Tibial nerve (tissue), 4 donors: ENCODE measurements around the gene EFCAB6. TPM values are rescaled to one million over a fixed set of nuclear protein-coding genes. Genes with fewer than 3 reads are reported as not detected.

ENCODE experiments used
- DNase-seq, 2 donors: peaks; one replicate each; pipeline ENCODE4 v3.0.0-alpha.2; 2019; ENCODE audit warnings: low spot score in 2 of 2
- H3K27ac ChIP-seq, 4 donors: fragments of 200-600 bp; sonication (generic) in 3 of 4; one replicate each; pipeline ENCODE4 v1.5.1; 2017 to 2019; ENCODE audit warnings: mild to moderate bottlenecking in 1 of 4
- H3K27me3 ChIP-seq, 2 donors: fragments of 200-600 bp; sonication (generic) in 1 of 2; one replicate each; pipeline versions ENCODE4 v1.5.1 to v1.6.0; 2017 to 2019
- H3K36me3 ChIP-seq, 3 donors: fragments of 200-600 bp; sonication (generic); one replicate each; pipeline ENCODE4 v1.5.1; 2018 to 2019
- H3K4me1 ChIP-seq, 4 donors: fragments of 200-600 bp; sonication (generic) in 3 of 4; one replicate each; pipeline ENCODE4 v1.5.1; 2017 to 2019
- H3K4me3 ChIP-seq, 4 donors: fragments of 200-600 bp; sonication (generic) in 3 of 4; one replicate each; pipeline ENCODE4 v1.5.1; 2017 to 2019; ENCODE audit warnings: mild to moderate bottlenecking in 1 of 4, moderate library complexity in 1 of 4
- H3K9me3 ChIP-seq, 4 donors: fragments of 200-600 bp; sonication (generic) in 3 of 4; one replicate each; pipeline ENCODE4 v1.5.1; 2017 to 2019
- EP300 ChIP-seq, 2 donors: sonication (generic); formaldehyde crosslinking; IDR thresholded peaks; one replicate each; pipeline ENCODE4 v1.6.1; 2017; ENCODE audit warnings: antibody characterized with exemption in 2 of 2, mild to moderate bottlenecking in 1 of 2
- POLR2A ChIP-seq, 2 donors: fragments of 450-650 bp; IDR thresholded peaks; one replicate each; pipeline ENCODE4 v1.6.1; 2017; ENCODE audit warnings: antibody characterized with exemption in 2 of 2, mild to moderate bottlenecking in 2 of 2, moderate library complexity in 2 of 2
- WGBS, 2 donors: methylation state at CpG; one replicate each; pipeline ENCODE4 v1.1.5; 2018; 5-methylcytosine and 5-hydroxymethylcytosine counted together
- total RNA-seq, 4 donors: library from RNA; depleted of rRNA; stranded (reverse); fragments of >200 nt; gene quantifications; one replicate each; pipeline ENCODE4 v1.1.0, GENCODE V29; 2016
- TF ChIP-seq, protein P1 (sequence below), 5 experiments: fragments of 200-600 bp in 3 of 5; fragments of 450-650 bp in 2 of 5; sonication (generic) in 3 of 5; IDR thresholded peaks; one replicate each; pipeline ENCODE4 v1.5.1; 2016 to 2019; ENCODE audit warnings: antibody characterized with exemption in 5 of 5, mild to moderate bottlenecking in 3 of 5, moderate library complexity in 2 of 5

The EFCAB6 gene
- total RNA-seq, 4 donors from 2014 or later = 3.3 to 9.2 (median 6.8) TPM

DNA sequence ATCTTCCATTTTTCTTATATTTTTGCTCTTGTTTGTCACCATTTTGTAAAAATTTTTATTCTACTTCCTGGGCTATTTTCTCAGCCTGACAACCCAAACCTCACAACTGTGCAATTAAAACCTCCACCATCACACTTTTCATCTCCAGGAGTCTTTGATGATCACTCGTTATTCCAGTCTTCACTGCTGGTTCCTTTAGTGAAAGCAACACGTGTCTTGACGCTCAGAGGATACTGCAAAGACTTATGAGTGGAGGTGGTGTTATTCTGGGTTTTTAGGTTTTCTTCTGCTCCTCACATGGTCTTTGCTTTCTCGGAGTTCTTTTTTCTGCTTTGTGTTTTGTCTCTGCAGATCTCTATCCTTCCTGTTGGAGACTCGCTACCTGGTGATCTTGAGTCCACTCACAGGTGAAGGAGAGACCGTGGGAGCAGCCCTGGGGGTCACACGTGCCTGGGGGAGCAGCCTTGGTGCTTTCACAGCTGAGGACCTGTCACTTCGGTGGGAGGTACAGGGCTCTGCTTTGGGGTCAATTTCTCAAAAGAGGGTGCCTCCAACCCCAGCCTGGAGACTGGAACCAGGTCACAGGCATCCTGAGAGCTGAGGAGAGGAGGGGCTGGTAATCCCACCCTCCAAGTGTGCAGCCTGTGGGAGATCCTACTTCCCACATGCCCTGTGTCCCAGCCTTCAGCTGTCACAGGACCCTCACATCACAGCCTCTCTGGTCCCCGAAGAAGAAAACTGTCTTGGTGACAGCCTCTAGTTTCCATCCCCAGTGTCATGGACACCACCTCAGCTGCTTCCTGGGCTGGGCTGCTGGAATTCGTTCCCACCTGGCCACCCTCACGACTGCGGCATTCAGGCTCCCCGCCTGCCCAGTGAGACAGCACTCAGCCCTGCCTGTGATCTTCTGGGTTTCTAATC is 39.2 kb upstream of the EFCAB6 start:
- Histone ChIP-seq H3K9me3 (peaks cover 0 to 14% (median 0%) of the 10 kb centered on the region in 4 donors), H3K36me3 (no peaks in the 10 kb centered on the region), H3K27ac (no peak overlapping the region), H3K4me1 (no peaks in the 10 kb centered on the region), H3K27me3 (peaks cover 0 to 4% of the 10 kb centered on the region in 2 donors), H3K4me3 (no peak overlapping the region)
- DNase-seq = no peak
- TF ChIP-seq, protein P1, sequence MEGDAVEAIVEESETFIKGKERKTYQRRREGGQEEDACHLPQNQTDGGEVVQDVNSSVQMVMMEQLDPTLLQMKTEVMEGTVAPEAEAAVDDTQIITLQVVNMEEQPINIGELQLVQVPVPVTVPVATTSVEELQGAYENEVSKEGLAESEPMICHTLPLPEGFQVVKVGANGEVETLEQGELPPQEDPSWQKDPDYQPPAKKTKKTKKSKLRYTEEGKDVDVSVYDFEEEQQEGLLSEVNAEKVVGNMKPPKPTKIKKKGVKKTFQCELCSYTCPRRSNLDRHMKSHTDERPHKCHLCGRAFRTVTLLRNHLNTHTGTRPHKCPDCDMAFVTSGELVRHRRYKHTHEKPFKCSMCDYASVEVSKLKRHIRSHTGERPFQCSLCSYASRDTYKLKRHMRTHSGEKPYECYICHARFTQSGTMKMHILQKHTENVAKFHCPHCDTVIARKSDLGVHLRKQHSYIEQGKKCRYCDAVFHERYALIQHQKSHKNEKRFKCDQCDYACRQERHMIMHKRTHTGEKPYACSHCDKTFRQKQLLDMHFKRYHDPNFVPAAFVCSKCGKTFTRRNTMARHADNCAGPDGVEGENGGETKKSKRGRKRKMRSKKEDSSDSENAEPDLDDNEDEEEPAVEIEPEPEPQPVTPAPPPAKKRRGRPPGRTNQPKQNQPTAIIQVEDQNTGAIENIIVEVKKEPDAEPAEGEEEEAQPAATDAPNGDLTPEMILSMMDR (IDR thresholded peaks at IDR 0.05) = no peak
- TF ChIP-seq EP300 (IDR thresholded peaks at IDR 0.05) (no peak), POLR2A (IDR thresholded peaks at IDR 0.05) (no peak)
- 61 to 66% methylated on average over 13 of the region's 13 CpGs for WGBS, 2 donors

DNA sequence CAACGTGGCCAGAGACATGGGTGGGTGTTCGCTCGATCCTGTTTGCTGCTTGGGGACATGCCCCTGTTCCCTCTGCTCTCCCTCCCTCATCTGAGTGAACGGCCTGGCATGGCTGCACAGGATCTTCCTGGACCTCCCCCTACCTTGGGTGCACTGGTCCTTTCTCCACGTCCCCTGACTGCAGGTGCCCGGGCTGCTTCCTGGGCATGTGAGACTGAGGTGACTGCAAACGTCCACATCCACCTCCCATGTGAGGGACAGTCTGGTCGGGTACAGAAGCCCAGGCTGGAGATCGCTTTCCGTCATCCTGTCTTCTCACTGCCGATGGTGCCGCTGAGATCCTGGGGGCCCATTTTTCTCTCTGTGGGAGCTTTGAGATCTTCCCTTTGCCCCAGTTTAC is 38.4 kb upstream of the EFCAB6 start:
- no peaks in the 10 kb centered on the region for H3K4me1 ChIP-seq
- TF ChIP-seq POLR2A (IDR thresholded peaks at IDR 0.05) = no peak
- TF ChIP-seq EP300 (IDR thresholded peaks at IDR 0.05) = no peak
- TF ChIP-seq, protein P1 (IDR thresholded peaks at IDR 0.05) = no peak
- H3K9me3 ChIP-seq = peaks cover 0 to 6% (median 0%) of the 10 kb centered on the region in 4 donors
- H3K4me3 ChIP-seq = no peak overlapping the region
- WGBS, 2 donors = 66 to 79% methylated on average over 12 of the region's 12 CpGs
- H3K36me3 ChIP-seq = no peaks in the 10 kb centered on the region
- H3K27ac ChIP-seq = no peak overlapping the region
- H3K27me3 ChIP-seq = peaks cover 0 to 4% of the 10 kb centered on the region in 2 donors
- peak in 1 of 2 donors; percentile 7 for DNase-seq

DNA sequence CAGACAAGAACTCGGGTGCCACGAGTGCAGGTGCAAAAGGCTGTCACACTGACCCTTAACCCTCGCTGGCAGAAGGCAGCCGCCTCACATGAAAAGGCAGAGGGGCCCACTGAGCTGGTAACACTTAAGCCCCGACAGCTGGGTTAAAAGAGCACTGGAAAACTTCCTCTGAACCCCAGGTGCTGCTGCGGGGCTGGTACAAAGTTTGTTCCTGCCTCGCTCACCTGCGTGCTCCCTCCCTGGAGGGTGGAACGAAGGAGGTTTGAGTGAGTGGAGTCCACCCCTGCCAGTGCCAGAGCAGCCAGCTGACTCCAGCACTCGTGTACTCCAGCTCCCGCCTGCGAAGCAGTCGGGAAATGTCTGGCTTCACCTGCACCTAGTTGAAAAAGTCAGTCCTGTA is 37.6 kb upstream of the EFCAB6 start:
- H3K4me3 ChIP-seq = no peak overlapping the region
- TF ChIP-seq POLR2A (IDR thresholded peaks at IDR 0.05) (no peak), EP300 (IDR thresholded peaks at IDR 0.05) (no peak)
- TF ChIP-seq, protein P1 (IDR thresholded peaks at IDR 0.05) = no peak
- peaks cover 0 to 4% of the 10 kb centered on the region in 2 donors for H3K27me3 ChIP-seq
- no peaks in the 10 kb centered on the region for H3K4me1 ChIP-seq
- DNase-seq = peak in 1 of 2 donors; percentile 4
- peaks cover 0 to 6% (median 0%) of the 10 kb centered on the region in 4 donors for H3K9me3 ChIP-seq
- H3K27ac ChIP-seq = no peak overlapping the region
- H3K36me3 ChIP-seq = no peaks in the 10 kb centered on the region
- 67 to 72% methylated on average over 12 to 13 of the region's 13 CpGs for WGBS, 2 donors

DNA sequence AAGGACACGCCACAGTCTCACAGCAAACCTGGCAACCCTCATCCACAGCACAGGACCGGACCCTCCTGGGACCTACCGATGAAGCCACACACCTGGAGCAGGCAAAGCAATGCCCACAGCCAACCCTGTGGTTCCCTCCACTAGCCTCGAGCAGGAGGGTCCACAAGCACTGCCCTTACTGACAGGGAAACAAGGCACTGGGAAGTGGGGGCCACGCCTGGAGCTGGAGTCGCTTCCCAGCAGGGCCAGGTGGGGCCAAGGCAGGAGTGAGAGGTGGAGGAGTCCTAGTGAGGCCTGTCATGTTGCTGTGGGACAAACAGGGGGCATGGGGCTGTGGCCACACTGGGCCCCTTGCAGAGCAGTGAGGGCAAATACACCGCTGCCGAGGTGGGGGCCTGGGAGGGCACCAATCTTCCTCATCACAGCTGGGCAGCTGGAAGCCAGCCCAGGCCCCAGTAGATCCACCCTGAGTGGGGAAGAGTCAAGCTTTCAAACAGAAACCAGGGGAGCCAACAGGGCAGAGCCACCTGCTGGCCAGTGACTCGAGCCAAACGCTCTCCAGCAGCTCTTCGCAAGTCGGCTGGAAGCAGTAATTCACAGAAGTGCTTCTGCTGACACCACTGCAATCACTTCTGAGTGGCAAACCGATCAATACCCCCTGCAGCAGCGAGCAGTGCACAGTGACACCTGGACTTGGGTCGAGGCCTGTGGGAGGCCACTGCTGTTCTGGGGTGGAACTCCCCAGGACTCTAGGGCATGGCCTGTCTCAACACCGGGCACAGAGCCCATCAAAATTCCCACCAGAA is 36.5 kb upstream of the EFCAB6 start:
- 53 to 72% methylated on average over 15 of the region's 16 CpGs for WGBS, 2 donors
- peaks cover 0 to 6% (median 0%) of the 10 kb centered on the region in 4 donors for H3K9me3 ChIP-seq
- TF ChIP-seq EP300 (IDR thresholded peaks at IDR 0.05) = no peak
- H3K27me3 ChIP-seq = peaks cover 0 to 4% of the 10 kb centered on the region in 2 donors
- no peak overlapping the region for H3K4me3 ChIP-seq
- no peaks in the 10 kb centered on the region for H3K4me1 ChIP-seq
- H3K27ac ChIP-seq = no peak overlapping the region
- no peaks in the 10 kb centered on the region for H3K36me3 ChIP-seq
- peak in 1 of 2 donors; percentile 4 for DNase-seq

DNA sequence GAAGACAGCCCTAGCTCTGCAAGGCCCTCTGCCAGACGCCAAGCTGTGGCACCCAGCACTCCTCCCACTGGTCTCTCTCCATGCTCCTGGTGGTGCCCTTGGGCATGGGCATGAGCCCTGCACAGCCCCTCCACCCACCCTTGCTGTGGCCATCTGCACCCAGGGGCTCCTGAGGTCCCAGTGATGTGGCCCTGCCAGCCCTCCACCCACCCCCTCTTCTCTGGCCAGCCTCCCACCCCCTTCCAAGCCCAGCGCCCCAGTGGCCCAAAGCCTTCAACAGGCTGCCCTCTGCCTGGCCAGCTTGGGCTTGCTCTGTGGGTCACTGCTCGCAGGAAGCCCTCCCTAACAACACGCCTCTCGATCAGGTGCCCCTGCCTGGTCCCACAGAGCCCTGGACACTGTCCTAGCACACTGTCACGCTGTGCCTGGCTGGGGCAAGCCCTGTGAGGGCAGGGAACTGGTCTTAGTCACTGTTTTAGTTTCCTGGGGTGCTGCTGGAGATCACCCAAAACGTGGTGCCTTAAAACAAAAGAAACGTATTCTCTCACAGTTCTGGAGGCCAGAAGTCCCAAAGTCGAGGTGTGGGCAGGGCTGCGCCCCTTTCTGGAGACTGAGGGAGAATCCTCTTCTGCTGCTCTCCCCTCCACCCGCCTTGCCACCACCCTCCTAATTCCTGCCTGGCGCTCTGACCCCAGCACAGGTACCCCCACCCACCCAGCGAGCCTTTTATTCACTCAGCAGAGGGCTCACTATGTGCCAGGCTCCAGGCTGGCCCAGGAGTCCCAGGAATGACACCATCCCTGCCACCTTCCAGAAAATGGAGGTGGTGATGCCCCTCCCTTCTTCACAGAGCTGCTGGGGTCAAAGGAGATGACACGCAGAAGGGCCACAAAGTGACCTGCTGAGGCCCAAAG is 35.5 kb upstream of the EFCAB6 start:
- H3K36me3 ChIP-seq = no peaks in the 10 kb centered on the region
- no peak overlapping the region for H3K27ac ChIP-seq
- no peaks in the 10 kb centered on the region for H3K4me1 ChIP-seq
- DNase-seq = peak in 1 of 2 donors; percentile 3
- TF ChIP-seq, protein P1 (IDR thresholded peaks at IDR 0.05) = no peak
- TF ChIP-seq EP300 (IDR thresholded peaks at IDR 0.05) (no peak), POLR2A (IDR thresholded peaks at IDR 0.05) (no peak)
- peaks cover 0 to 4% of the 10 kb centered on the region in 2 donors for H3K27me3 ChIP-seq
- no peak overlapping the region for H3K4me3 ChIP-seq
- WGBS, 2 donors = 83 to 89% methylated on average over 13 to 14 of the region's 14 CpGs
- H3K9me3 ChIP-seq = peaks cover 0 to 6% (median 0%) of the 10 kb centered on the region in 4 donors
